K562 (cell line): Measurements from ENCODE around the gene PCBP3.

Experiments used
- POLR2A ChIP-seq: fragments of 450-650 bp; conservative IDR thresholded peaks from 2 replicates; pipeline ENCODE4 v1.6.1; 2016
- ZBTB7A ChIP-seq: IDR thresholded peaks from 2 replicates; pipeline ENCODE4 v1.6.1; 2011; ENCODE audit warnings: low read depth, mild to moderate bottlenecking, low read length, moderate library complexity, borderline replicate concordance; ENCODE audit not compliant: control insufficient read depth
- ZC3H11A ChIP-seq: IDR thresholded peaks from 2 replicates; pipeline ENCODE4 v1.6.1; 2012; ENCODE audit warnings: low read depth, low read length, improper control_type of control experiment

GRCh38 chr21:45794027-45794426 lies 150.5 kb downstream of the PCBP3 start:
- TF ChIP-seq ZC3H11A (no peak), POLR2A (no peak), ZBTB7A (no peak)
